Activated CD4-positive, alpha-beta memory T cell treated with anti-CD3 and anti-CD28 coated beads for 36 hours (primary cell): ENCODE results near the gene GLCCI1. TPM values are rescaled to one million over a fixed set of nuclear protein-coding genes. Genes with fewer than 3 reads are reported as not detected.
A peak's percentile ranks its signal among the peaks of the same experiment; 100 is the strongest.

ENCODE experiments used
- CTCF ChIA-PET: fragments of 350-600 bp; sonication (Branson Sonifier 250); formaldehyde crosslinking; loops from one replicate; lab custom pipeline; 2021; ENCODE audit warnings: antibody characterized with exemption, inconsistent platforms; lab: Charles Lee
- POLR2A ChIA-PET: fragments of 350-600 bp; sonication (Branson Sonifier 250); formaldehyde crosslinking; loops from one replicate; lab custom pipeline; 2021; ENCODE audit warnings: antibody characterized with exemption; lab: Charles Lee
- DNase-seq: peaks from one replicate; pipeline ENCODE4 v3.0.0-alpha.2; 2020
- H3K27ac Mint-ChIP-seq: one replicate; pipeline ENCODE4 v1.8.0; 2021; ENCODE audit warnings: mixed read lengths
- H3K27me3 Mint-ChIP-seq: one replicate; pipeline ENCODE4 v1.8.0; 2021; ENCODE audit warnings: mixed read lengths
- H3K36me3 Mint-ChIP-seq: one replicate; pipeline ENCODE4 v1.8.0; 2021; ENCODE audit warnings: mixed read lengths
- H3K4me1 Mint-ChIP-seq: one replicate; pipeline ENCODE4 v1.8.0; 2021; ENCODE audit warnings: low read depth, mixed read lengths
- H3K4me3 Mint-ChIP-seq: one replicate; pipeline ENCODE4 v1.8.0; 2021; ENCODE audit warnings: mild to moderate bottlenecking, mixed read lengths
- H3K9me3 Mint-ChIP-seq: one replicate; pipeline ENCODE4 v1.8.0; 2021; ENCODE audit warnings: mixed read lengths
- intact Hi-C: fragments of 100-400 bp; cut with micrococcal nuclease; formaldehyde crosslinking; loops from one replicate; pipeline ENCODE4 v1.15.1; 2023
- total RNA-seq, 2 experiments: library from RNA; stranded (reverse); gene quantifications; one replicate each; pipeline ENCODE4 v1.2.3, GENCODE V29; 2021

The GLCCI1 gene
- total RNA-seq, 2 experiments from 2014 or later = 8.6 to 11.5 TPM

DNA sequence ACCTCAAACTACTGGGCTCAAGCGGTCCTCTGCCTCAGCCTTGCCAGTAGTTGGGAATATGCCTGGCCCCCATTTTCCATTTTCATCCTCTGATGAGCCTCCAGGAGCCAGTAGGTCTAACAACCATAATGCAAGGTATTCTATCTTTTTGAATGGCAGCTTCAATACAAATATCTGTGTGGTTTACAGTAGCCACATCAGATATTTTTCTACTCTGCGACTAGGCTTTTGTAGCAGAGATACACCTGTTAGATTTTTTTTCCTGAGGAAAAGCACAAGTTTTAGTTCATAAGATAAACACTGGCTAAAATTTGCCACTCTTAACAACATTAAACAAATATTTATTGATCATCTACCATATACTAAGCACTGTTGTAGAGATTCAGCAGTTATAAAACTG, 3.9 kb upstream of the GLCCI1 start:
- intact Hi-C loops = loop anchor here (5.0 kb wide), 2 partner anchors 202 to 782 kb away; partner anchors contain the start of gene C1GALT1
- Mint-ChIP-seq H3K9me3 (no peaks in the 10 kb centered on the region), H3K27me3 (no peaks in the 10 kb centered on the region), H3K36me3 (no peaks in the 10 kb centered on the region), H3K4me1 (peaks cover 9% of the 10 kb centered on the region), H3K4me3 (no peak overlapping the region), H3K27ac (no peak overlapping the region)
- POLR2A ChIA-PET = no interaction called here
- CTCF ChIA-PET = interaction anchor here (3.7 kb wide), 1 partner anchor 226 kb away, joined by 10 read pairs; no protein-coding TSS in a partner anchor
- no peak for DNase-seq

DNA sequence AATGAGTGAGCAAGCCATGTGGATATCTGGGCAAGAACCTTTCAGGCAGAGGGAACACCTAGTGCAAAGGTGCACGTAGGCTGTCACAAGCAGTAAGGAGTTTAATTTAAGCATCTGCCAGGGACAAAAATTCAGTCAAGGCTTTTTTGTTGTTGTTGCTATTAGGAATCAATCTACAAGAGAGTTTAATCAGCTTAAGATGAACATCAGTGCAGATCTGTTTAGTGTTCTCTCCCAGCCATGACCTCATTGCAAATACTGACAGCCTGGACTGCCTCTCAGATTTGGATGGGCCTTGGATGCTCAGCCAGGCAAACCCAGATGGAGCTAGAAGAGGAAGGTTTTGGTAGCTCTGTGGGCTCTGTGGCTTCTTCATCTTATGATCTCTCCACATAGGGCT, 3.3 kb upstream of the GLCCI1 start:
- H3K4me3 Mint-ChIP-seq = no peak overlapping the region
- no peak for DNase-seq
- no peaks in the 10 kb centered on the region for H3K36me3 Mint-ChIP-seq
- H3K9me3 Mint-ChIP-seq = no peaks in the 10 kb centered on the region
- ChIA-PET CTCF (interaction anchor here (0.5 to 3.7 kb wide), 4 partner anchors 14 to 860 kb away, joined by 3 to 10 read pairs (median 6); no protein-coding TSS in a partner anchor), POLR2A (interaction anchor here (1.9 kb wide), 2 partner anchors 20 to 161 kb away, joined by 5 to 6 read pairs; no protein-coding TSS in a partner anchor)
- peaks cover 9% of the 10 kb centered on the region for H3K4me1 Mint-ChIP-seq
- intact Hi-C loops = loop anchor here (5.0 kb wide), 2 partner anchors 203 to 783 kb away; partner anchors contain the start of gene C1GALT1
- H3K27me3 Mint-ChIP-seq = no peaks in the 10 kb centered on the region
- H3K27ac Mint-ChIP-seq = no peak overlapping the region

DNA sequence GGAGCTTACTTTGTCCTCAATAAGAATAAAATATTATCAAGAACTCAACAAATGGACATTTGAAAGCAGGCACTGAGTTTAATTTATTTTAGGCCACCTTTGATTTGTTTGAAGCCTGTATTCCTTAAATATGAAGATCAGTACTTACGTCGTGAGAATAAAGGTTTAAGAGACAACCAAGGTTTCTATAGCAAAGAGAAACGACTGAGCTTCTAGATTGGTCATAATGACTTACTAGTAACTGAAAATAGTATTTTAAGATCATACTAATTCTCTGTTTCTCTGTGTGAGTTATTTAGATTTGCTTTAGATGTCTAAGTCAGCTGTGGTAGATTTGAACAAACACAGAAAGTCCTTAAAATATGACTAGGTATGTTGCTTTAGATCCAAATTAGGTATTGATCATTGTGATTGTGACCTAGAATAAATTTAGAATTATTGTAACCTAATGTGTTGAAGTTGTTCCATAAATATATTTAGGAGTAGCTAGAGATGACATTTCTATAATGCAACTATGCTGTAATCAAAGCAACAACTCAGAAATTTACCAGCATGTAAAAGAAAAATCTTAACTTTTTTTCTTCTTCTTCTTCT, 2.4 kb upstream of the GLCCI1 start:
- intact Hi-C loops = loop anchor here (5.0 kb wide), 2 partner anchors 204 to 784 kb away; partner anchors contain the start of gene C1GALT1
- Mint-ChIP-seq H3K27ac (no peak overlapping the region), H3K4me3 (no peak overlapping the region)

DNA sequence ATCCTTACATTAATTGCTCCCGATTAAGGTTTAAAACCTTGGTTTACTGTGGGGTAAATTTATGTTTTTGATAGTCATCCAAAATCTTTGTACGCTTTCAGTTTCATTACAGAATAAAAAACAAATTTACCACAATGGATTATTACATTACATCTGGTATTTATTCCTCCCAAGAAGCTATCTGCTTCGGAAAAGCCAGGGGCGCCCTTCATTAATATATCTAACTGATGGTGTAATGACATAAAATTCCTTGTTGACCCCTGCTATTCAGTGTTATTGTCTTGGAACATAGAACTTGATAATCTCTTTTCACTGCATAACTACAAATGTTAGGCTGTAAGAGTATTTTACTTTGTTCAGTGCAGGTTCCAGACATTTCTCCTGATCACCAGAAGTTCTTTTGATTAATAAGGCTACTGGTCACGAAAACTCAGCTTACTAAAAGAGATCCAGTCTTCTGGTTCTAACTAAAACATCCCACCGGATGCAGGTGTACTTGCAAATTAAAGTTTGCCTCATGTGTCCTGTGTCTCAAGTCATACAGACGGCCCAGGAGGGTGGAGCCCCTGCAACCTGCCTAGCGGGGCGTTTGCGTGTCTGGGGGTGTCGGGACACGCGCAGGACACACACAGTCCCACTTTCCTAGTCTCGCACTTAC, 581 bp upstream of the GLCCI1 start:
- Mint-ChIP-seq H3K36me3 (no peaks in the 10 kb centered on the region), H3K9me3 (no peaks in the 10 kb centered on the region), H3K27me3 (no peaks in the 10 kb centered on the region), H3K27ac (peak overlapping the region; percentile 83), H3K4me1 (peaks cover 12% of the 10 kb centered on the region), H3K4me3 (peak overlapping the region; percentile 85)
- ChIA-PET CTCF (interaction anchor here (0.6 to 3.7 kb wide), 5 partner anchors 9 to 287 kb away, joined by 3 to 10 read pairs (median 3); no protein-coding TSS in a partner anchor), POLR2A (interaction anchor here (0.7 to 3.5 kb wide), 9 partner anchors 9 to 328 kb away, joined by 3 to 25 read pairs (median 6); partner anchors contain the start of gene UMAD1)
- no peak for DNase-seq
- intact Hi-C loops = loop anchor here (1.0 to 5.0 kb wide), 11 partner anchors 23 to 786 kb away; partner anchors contain the start of genes C1GALT1 and UMAD1

More for the DNA sequence above, 2.4 kb upstream of the GLCCI1 start:
- no peak for DNase-seq
- H3K4me1 Mint-ChIP-seq = peaks cover 9% of the 10 kb centered on the region
- ChIA-PET POLR2A (interaction anchor here (1.9 kb wide), 2 partner anchors 21 to 160 kb away, joined by 5 to 6 read pairs; no protein-coding TSS in a partner anchor), CTCF (interaction anchor here (0.7 to 3.7 kb wide), 8 partner anchors 13 to 285 kb away, joined by 3 to 10 read pairs (median 3); no protein-coding TSS in a partner anchor)
- no peaks in the 10 kb centered on the region for H3K27me3 Mint-ChIP-seq
- H3K36me3 Mint-ChIP-seq = no peaks in the 10 kb centered on the region
- H3K9me3 Mint-ChIP-seq = no peaks in the 10 kb centered on the region

DNA sequence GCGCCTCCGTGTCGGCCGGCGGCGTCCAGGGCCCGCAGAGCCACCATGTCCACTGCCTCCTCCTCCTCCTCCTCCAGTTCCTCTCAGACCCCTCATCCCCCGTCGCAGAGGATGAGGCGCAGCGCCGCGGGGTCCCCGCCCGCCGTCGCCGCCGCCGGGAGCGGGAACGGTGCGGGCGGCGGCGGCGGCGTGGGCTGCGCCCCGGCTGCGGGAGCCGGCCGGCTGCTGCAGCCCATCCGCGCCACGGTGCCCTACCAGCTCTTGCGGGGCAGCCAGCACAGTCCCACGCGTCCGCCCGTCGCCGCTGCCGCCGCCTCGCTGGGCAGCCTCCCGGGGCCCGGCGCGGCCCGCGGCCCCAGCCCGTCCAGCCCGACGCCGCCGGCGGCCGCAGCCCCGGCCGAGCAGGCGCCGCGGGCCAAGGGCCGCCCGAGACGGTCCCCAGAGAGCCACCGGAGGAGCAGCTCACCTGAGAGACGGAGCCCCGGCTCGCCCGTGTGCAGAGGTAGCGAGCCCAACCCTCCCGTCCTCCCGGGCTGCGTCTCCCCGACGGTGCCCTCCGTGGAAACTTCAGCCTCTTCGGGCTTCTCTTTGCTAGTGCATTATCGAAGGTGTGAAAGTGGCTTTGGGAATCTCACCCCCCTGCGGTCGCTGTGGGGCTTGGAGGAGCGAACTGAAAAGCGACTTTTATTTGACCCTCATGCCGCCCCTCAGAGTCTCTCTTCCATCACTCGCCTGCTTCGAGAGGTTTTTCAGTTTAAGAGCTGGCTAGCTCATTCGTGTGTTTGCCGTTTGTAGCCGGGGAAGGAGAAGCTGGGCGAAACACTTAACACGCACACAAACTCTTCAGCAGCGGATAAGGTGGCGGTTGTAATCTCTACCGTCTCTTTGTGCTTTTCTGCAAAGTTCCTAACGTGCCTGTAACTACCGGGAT, 975 bp downstream of the GLCCI1 start:
- intact Hi-C loops = loop anchor here (2.0 to 5.0 kb wide), 11 partner anchors 19 to 787 kb away; partner anchors contain the start of genes C1GALT1, MIOS and UMAD1
- peaks cover 20% of the 10 kb centered on the region for H3K4me1 Mint-ChIP-seq
- no peaks in the 10 kb centered on the region for H3K36me3 Mint-ChIP-seq
- ChIA-PET CTCF (interaction anchor here (1.2 to 1.5 kb wide), 3 partner anchors 10 to 221 kb away, joined by 3 to 11 read pairs (median 4); no protein-coding TSS in a partner anchor), POLR2A (interaction anchor here (1.0 to 3.5 kb wide), 12 partner anchors 10 to 329 kb away, joined by 3 to 25 read pairs (median 4); partner anchors contain the start of gene UMAD1)
- DNase-seq = peak; percentile 57
- no peak overlapping the region for H3K27ac Mint-ChIP-seq
- peak overlapping the region; percentile 85 for H3K4me3 Mint-ChIP-seq
- H3K27me3 Mint-ChIP-seq = no peaks in the 10 kb centered on the region
- no peaks in the 10 kb centered on the region for H3K9me3 Mint-ChIP-seq

DNA sequence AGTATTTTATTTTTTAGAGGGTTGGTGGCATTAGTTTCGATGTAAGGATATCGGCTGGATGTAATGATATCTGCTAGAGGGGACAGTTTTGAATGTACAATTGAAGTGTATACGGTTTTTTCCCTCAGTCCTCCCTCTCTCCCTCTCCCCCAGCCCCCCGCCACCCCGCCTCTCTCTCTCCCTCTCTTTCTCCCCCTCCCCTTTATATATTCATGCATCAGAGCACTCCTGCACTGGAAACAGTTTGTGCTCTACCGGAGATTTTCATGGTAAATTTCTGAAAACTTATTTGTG, 1.6 kb downstream of the GLCCI1 start:
- H3K27ac Mint-ChIP-seq = no peak overlapping the region
- no peak for DNase-seq
- H3K4me1 Mint-ChIP-seq = peaks cover 23% of the 10 kb centered on the region
- H3K36me3 Mint-ChIP-seq = no peaks in the 10 kb centered on the region
- intact Hi-C loops = loop anchor here (2.0 to 5.0 kb wide), 5 partner anchors 19 to 403 kb away; partner anchors contain the start of gene MIOS
- H3K4me3 Mint-ChIP-seq = no peak overlapping the region
- no peaks in the 10 kb centered on the region for H3K9me3 Mint-ChIP-seq
- POLR2A ChIA-PET = interaction anchor here (0.6 to 3.5 kb wide), 11 partner anchors 10 to 330 kb away, joined by 3 to 25 read pairs (median 4); partner anchors contain the start of gene UMAD1
- CTCF ChIA-PET = interaction anchor here (1.0 to 1.5 kb wide), 4 partner anchors 9 to 220 kb away, joined by 3 to 11 read pairs (median 4); no protein-coding TSS in a partner anchor
- no peaks in the 10 kb centered on the region for H3K27me3 Mint-ChIP-seq

DNA sequence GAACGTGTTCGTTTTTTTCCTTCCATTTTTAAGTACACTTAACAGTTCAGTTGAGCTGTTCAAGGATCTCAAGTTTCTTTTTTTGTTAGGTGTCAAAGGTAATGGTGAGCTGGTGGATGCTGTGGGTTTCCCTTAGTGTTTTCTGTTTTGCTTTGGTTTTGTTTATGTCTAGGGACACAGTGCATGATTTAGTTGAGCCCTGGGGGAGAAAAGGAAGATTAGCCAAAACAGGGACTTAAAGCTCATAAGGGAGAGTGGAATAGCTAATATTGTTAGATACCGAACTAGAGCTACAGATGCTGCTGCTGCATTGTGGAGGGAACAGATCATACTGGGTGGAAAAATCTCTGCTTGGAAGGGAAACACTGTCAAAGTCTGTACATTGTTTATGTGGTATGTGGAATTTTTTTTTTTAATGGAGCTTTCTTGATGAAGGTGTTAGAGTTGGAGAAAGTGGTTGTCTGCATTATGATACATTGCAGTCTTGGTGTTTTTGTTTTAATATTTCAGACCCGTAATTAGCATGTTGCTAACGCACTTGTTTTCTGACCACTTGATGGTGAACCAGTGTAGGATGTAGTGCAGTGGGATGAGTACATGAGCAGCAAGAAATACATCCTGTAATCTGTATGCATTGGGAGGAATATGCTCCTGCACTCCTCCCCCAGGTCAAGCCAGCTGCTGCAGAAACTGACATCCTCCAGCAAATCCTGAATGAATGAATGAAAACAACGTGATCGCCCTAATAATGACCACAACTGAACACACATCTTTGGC, 2.1 kb downstream of the GLCCI1 start:
- H3K27ac Mint-ChIP-seq = no peak overlapping the region
- H3K4me3 Mint-ChIP-seq = no peak overlapping the region
- no peaks in the 10 kb centered on the region for H3K9me3 Mint-ChIP-seq
- H3K4me1 Mint-ChIP-seq = peaks cover 26% of the 10 kb centered on the region
- ChIA-PET CTCF (interaction anchor here (0.8 to 1.5 kb wide), 6 partner anchors 9 to 246 kb away, joined by 3 to 11 read pairs (median 4); no protein-coding TSS in a partner anchor), POLR2A (interaction anchor here (0.6 to 3.5 kb wide), 11 partner anchors 9 to 331 kb away, joined by 3 to 25 read pairs (median 4); partner anchors contain the start of gene UMAD1)
- no peaks in the 10 kb centered on the region for H3K36me3 Mint-ChIP-seq
- intact Hi-C loops = loop anchor here (2.0 to 5.0 kb wide), 5 partner anchors 18 to 404 kb away; partner anchors contain the start of gene MIOS
- H3K27me3 Mint-ChIP-seq = no peaks in the 10 kb centered on the region
- no peak for DNase-seq

DNA sequence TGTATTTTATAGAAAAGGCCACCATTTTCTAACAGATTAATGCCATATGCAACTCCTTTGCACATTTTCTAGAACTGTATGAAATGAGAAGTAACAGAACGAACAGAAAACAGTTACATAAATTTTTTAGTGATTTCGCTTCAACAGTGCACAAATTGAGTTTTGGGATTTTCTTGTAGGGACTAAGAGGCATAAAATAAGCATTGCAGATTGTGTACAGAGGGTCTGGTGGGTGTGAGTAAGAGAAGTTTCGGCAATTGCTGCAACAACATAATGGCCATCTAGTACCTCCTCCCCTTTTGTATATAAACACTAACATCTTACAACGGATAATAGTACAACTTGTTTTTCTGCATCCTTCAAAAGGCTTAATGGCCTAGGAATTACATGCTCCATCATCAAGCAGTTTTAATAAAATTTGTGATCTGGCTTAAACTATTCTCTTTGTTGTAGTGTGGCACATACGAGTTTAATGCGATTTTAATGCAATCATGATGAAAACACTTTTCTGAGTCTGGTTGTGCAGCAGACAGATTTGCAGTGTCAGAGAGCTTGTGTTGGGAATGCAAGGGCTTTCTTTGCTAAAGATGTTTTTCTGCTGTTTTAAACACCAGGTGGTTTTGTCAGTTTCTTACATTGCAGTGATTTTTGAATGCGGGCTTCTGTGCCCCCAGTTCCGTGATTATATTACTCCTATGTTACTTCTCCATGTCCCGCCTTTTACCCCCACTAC, 2.9 kb downstream of the GLCCI1 start:
- Mint-ChIP-seq H3K27me3 (no peaks in the 10 kb centered on the region), H3K36me3 (no peaks in the 10 kb centered on the region), H3K9me3 (no peaks in the 10 kb centered on the region), H3K4me1 (peaks cover 34% of the 10 kb centered on the region), H3K27ac (no peak overlapping the region), H3K4me3 (no peak overlapping the region)
- intact Hi-C loops = loop anchor here (2.0 to 5.0 kb wide), 5 partner anchors 17 to 405 kb away; partner anchors contain the start of gene MIOS
- DNase-seq = no peak
- CTCF ChIA-PET = interaction anchor here (0.8 to 1.5 kb wide), 3 partner anchors 154 to 290 kb away, joined by 3 to 4 read pairs (median 3); no protein-coding TSS in a partner anchor
- POLR2A ChIA-PET = interaction anchor here (1.3 kb wide), 1 partner anchor 154 kb away, joined by 5 read pairs; no protein-coding TSS in a partner anchor

DNA sequence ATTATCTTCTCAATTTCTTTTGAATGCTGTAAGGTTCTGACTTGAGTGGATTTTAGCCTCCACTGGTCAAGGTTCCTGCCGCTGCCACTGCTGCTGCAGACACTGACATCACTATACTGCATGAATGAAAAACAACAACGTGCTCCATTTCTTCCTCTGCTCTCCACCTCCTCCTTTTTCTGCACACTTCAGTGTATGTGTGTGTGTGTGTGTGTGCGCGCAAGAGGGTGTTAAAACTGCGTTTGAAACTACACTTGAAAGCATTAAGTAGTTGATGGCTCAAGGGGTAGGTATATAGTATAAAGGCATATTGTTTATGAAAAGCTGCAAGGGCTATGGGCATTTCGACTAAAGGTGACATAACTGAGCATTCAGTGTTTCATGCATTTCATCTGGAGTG, 3.5 kb downstream of the GLCCI1 start:
- no peak overlapping the region for H3K27ac Mint-ChIP-seq
- no peak overlapping the region for H3K4me3 Mint-ChIP-seq
- no peak for DNase-seq
- CTCF ChIA-PET = interaction anchor here (1.5 kb wide), 1 partner anchor 291 kb away, joined by 3 read pairs; no protein-coding TSS in a partner anchor
- H3K36me3 Mint-ChIP-seq = no peaks in the 10 kb centered on the region
- POLR2A ChIA-PET = interaction anchor here (1.3 kb wide), 1 partner anchor 154 kb away, joined by 5 read pairs; no protein-coding TSS in a partner anchor
- H3K4me1 Mint-ChIP-seq = peaks cover 37% of the 10 kb centered on the region
- no peaks in the 10 kb centered on the region for H3K27me3 Mint-ChIP-seq
- intact Hi-C loops = loop anchor here (5.0 kb wide), 1 partner anchor 155 kb away; no protein-coding TSS in a partner anchor
- no peaks in the 10 kb centered on the region for H3K9me3 Mint-ChIP-seq
